ENCODE data around the gene SREBF1. TPM values are rescaled to one million over a fixed set of nuclear protein-coding genes. Genes with fewer than 3 reads are reported as not detected.

SREBF1 gene
- polyA plus RNA-seq, 1 of the 3 experiments (the other 2 are of a cell fraction) = 20.4 TPM

GRCh38 chr17:17784657-17785267 lies 52.0 kb downstream of the SREBF1 start:
- H3K27me3 ChIP-seq (ENCODE audit: insufficient read depth) = no peaks in the 10 kb centered on the region
- H3K9ac ChIP-seq = no peak overlapping the region
- H3K9me3 ChIP-seq = no peaks in the 10 kb centered on the region
- peak; percentile 60 for DNase-seq
- peaks cover 90% of the 10 kb centered on the region for H4K20me1 ChIP-seq (ENCODE audit: insufficient read depth)
- peaks cover 9% of the 10 kb centered on the region for H3F3A ChIP-seq (replicated peaks; ENCODE audit: insufficient read depth)
- H3K4me3 ChIP-seq (ENCODE audit: low read depth in 2 of 2, low read length in 1 of 2) = no peak overlapping the region; a peak in 1 of 4 replicates
- H3K9me2 ChIP-seq = no peaks in the 10 kb centered on the region
- H2AFZ ChIP-seq (ENCODE audit: low read depth) = no peak overlapping the region
- H3K27ac ChIP-seq (ENCODE audit: low read depth in 2 of 2, low read length in 1 of 2) = peak overlapping the region in 1 of 2 experiments; percentile 95; a peak in 2 of 4 replicates
- no peaks in the 10 kb centered on the region for H3K36me3 ChIP-seq (replicated peaks in 1 of 2; ENCODE audit: control insufficient read depth in 1 of 2, insufficient read depth in 2 of 2, low read length in 1 of 2)
- peaks cover 44% of the 10 kb centered on the region for H3K79me2 ChIP-seq (ENCODE audit: insufficient read depth)
- POLR2A ChIA-PET = interaction anchor here (1.3 to 1.9 kb wide), 3 partner anchors 31 to 90 kb away, joined by 4 to 7 read pairs (median 7); partner anchors contain the start of gene SREBF1
- WGBS (ENCODE audit: low lambda C conversion rate) = 94% methylated on average over 3 of the region's 7 CpGs
- no peak overlapping the region for H3K4me2 ChIP-seq
- H3K4me1 ChIP-seq (ENCODE audit: control insufficient read depth in 1 of 2, insufficient read depth in 2 of 2, low read depth in 1 of 2, low read length in 1 of 2) = peaks cover 28 to 81% of the 10 kb centered on the region in 2 experiments
- CTCF ChIA-PET = interaction anchor here (0.8 to 4.3 kb wide), 17 partner anchors 8 to 249 kb away, joined by 3 to 22 read pairs (median 4); partner anchors contain the start of genes RAI1 and SREBF1
- TF ChIP-seq CTCF (IDR thresholded peaks at IDR 0.05) = peak; percentile 25; the same call in 1 of the 2 replicates
- TF ChIP-seq CHD2 (IDR thresholded peaks at IDR 0.05; ENCODE audit: low read length, partially characterized antibody) = peak; percentile 40
- no peak for TF ChIP-seq IRF3 (IDR thresholded peaks at IDR 0.05; ENCODE audit: low read depth, low read length)
- TF ChIP-seq MXI1 (IDR thresholded peaks at IDR 0.05; ENCODE audit: low read depth, low read length) = peak; percentile 76; the same call in 1 of the 2 replicates

- ChIA-PET CTCF (interaction anchor here (1.1 to 4.3 kb wide), 9 partner anchors 9 to 135 kb away, joined by 3 to 22 read pairs (median 4); partner anchors contain the start of gene RAI1), POLR2A (interaction anchor here (1.4 to 2.2 kb wide), 2 partner anchors 9 to 52 kb away, joined by 3 to 6 read pairs; partner anchors contain the start of gene SREBF1)
- H3K4me3 ChIP-seq (ENCODE audit: low read depth in 2 of 2, low read length in 1 of 2) = peak overlapping the region in 1 of 2 experiments; percentile 52; a peak in 2 of 4 replicates
- H3K36me3 ChIP-seq (replicated peaks in 1 of 2; ENCODE audit: control insufficient read depth in 1 of 2, insufficient read depth in 2 of 2, low read length in 1 of 2) = no peaks in the 10 kb centered on the region
- H2AFZ ChIP-seq (ENCODE audit: low read depth) = no peak overlapping the region
- peaks cover 9% of the 10 kb centered on the region for H3F3A ChIP-seq (replicated peaks; ENCODE audit: insufficient read depth)
- H3K4me1 ChIP-seq (ENCODE audit: control insufficient read depth in 1 of 2, insufficient read depth in 2 of 2, low read depth in 1 of 2, low read length in 1 of 2) = peaks cover 22 to 77% of the 10 kb centered on the region in 2 experiments
- H3K9ac ChIP-seq = no peak overlapping the region
- peak overlapping the region; percentile 87 for H3K4me2 ChIP-seq
- DNase-seq = no peak
- no peaks in the 10 kb centered on the region for H3K9me2 ChIP-seq
- no peaks in the 10 kb centered on the region for H3K9me3 ChIP-seq
- H3K79me2 ChIP-seq (ENCODE audit: insufficient read depth) = peaks cover 44% of the 10 kb centered on the region
- H3K27me3 ChIP-seq (ENCODE audit: insufficient read depth) = no peaks in the 10 kb centered on the region
- H4K20me1 ChIP-seq (ENCODE audit: insufficient read depth) = peaks cover 89% of the 10 kb centered on the region
- peak overlapping the region in 1 of 2 experiments; percentile 95; a peak in 2 of 4 replicates for H3K27ac ChIP-seq (ENCODE audit: low read depth in 2 of 2, low read length in 1 of 2)
- 49% methylated on average over 31 of the region's 37 CpGs for WGBS (ENCODE audit: low lambda C conversion rate)
- TF ChIP-seq MXI1 (IDR thresholded peaks at IDR 0.05; ENCODE audit: low read depth, low read length) = peak; percentile 48; the same call in 1 of the 2 replicates
- TF ChIP-seq MEF2A (IDR thresholded peaks at IDR 0.05; ENCODE audit: borderline replicate concordance, low read depth) = no peak
- TF ChIP-seq NFIC (IDR thresholded peaks at IDR 0.05; ENCODE audit: borderline replicate concordance) = peak; percentile 24; the same call in 1 of the 2 replicates
Observed at GRCh38 chr17:17783825-17784656, 52.7 kb downstream of the SREBF1 start.
